ENCODE results near the gene RHOH.

Gene RHOH

GRCh38 chr4:40200875-40201801, 4.3 kb downstream of the RHOH start:
- no peak overlapping the region for H3K4me3 ChIP-seq (ENCODE audit: control insufficient read depth, low read depth, low read length)
- peak; percentile 52 for DNase-seq (ENCODE audit: low read depth)
- TF ChIP-seq CTCF (conservative IDR thresholded peaks at IDR 0.05; ENCODE audit: control insufficient read depth, insufficient read depth, low read depth, low read length): no peak

GRCh38 chr4:40201898-40202297, 5.1 kb downstream of the RHOH start:
- no peak for TF ChIP-seq CTCF (conservative IDR thresholded peaks at IDR 0.05; ENCODE audit: control insufficient read depth, insufficient read depth, low read depth, low read length)
- H3K4me3 ChIP-seq (ENCODE audit: control insufficient read depth, low read depth, low read length): no peak overlapping the region
- no peak for DNase-seq (ENCODE audit: low read depth)

GRCh38 chr4:40202474-40202873, 5.6 kb downstream of the RHOH start:
- no peak overlapping the region for H3K4me3 ChIP-seq (ENCODE audit: control insufficient read depth, low read depth, low read length)
- DNase-seq (ENCODE audit: low read depth): no peak
- no peak for TF ChIP-seq CTCF (conservative IDR thresholded peaks at IDR 0.05; ENCODE audit: control insufficient read depth, insufficient read depth, low read depth, low read length)

GRCh38 chr4:40204507-40205258, 7.9 kb downstream of the RHOH start:
- H3K4me3 ChIP-seq (ENCODE audit: control insufficient read depth, low read depth, low read length): no peak overlapping the region
- no peak for TF ChIP-seq CTCF (conservative IDR thresholded peaks at IDR 0.05; ENCODE audit: control insufficient read depth, insufficient read depth, low read depth, low read length)
- no peak for DNase-seq (ENCODE audit: low read depth)

DNA sequence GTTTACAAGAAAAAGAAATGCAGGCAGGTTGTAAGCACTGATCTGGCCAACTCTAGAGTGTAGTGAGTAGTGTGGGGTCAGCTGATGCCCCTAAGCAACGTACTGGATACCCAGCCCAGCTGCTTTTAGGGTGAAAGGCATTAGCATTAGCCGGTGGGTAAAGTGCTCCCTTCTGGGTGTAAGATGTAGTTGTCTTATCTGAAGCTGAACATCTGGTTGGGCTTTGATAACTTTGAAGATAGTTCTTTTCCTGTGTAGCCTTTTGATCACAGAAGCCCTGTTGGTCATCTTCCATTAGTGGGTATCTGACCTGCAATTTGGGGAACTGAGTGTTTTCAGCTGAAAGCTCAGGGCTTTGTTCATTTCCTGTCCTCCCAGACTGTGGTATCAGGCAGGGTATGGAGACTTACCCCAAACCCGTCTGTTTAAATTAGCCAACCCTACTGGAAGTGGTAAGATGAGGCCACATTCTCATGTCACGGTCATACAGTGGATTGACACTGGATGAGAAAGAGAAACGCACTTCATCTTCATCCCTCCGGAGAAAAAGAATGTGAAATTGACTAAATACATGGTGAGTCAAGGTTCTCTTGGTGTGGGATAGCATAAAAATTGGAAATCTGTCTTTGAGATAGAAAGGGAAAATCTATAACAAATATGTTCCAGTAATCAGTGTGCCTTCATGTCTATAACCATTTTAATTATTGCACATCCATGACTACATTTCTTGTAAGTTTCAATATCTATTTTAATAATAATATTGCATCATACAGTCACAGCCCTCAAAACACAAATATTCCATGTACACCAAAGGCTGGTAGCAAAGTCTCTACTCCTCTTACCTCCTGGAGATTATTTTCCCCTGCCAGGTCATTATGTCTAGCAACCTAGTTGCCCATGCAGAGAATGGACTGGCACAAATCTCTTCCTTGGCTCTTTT, 8.7 kb downstream of the RHOH start:
- TF ChIP-seq CTCF (conservative IDR thresholded peaks at IDR 0.05; ENCODE audit: control insufficient read depth, insufficient read depth, low read depth, low read length): no peak
- DNase-seq (ENCODE audit: low read depth): no peak
- H3K4me3 ChIP-seq (ENCODE audit: control insufficient read depth, low read depth, low read length): no peak overlapping the region

GRCh38 chr4:40206426-40206825, 9.6 kb downstream of the RHOH start:
- no peak for TF ChIP-seq CTCF (conservative IDR thresholded peaks at IDR 0.05; ENCODE audit: control insufficient read depth, insufficient read depth, low read depth, low read length)
- no peak for DNase-seq (ENCODE audit: low read depth)
- no peak overlapping the region for H3K4me3 ChIP-seq (ENCODE audit: control insufficient read depth, low read depth, low read length)
